K562 (cell line): Measurements from ENCODE around the gene NR2F2. TPM values are rescaled to one million over a fixed set of nuclear protein-coding genes. Genes with fewer than 3 reads are reported as not detected.

Source experiments
- CBX2 ChIP-seq: fragments of 200-600 bp; sonication (generic); IDR thresholded peaks from one replicate; pipeline ENCODE4 v1.6.1; 2012; ENCODE audit warnings: mild to moderate bottlenecking, low read length, inconsistent platforms; ENCODE audit not compliant: insufficient read depth, poor library complexity, severe bottlenecking
- CREM ChIP-seq: IDR thresholded peaks from 2 replicates; pipeline ENCODE4 v1.6.1; 2014; ENCODE audit warnings: antibody characterized with exemption, low read depth
- HMGN3 ChIP-seq: IDR thresholded peaks from 2 replicates; pipeline ENCODE4 v1.6.1; 2011; ENCODE audit warnings: borderline replicate concordance, low read depth, mild to moderate bottlenecking, mixed read lengths, low read length; ENCODE audit not compliant: insufficient read length; ENCODE audit errors: extremely low read depth
- MLLT1 ChIP-seq, 2 experiments: fragments of 450-650 bp; IDR thresholded peaks; 2 replicates each; pipeline ENCODE4 v1.6.1; 2016
- MYC ChIP-seq, 2 experiments: fragments of 250-450 bp in 1 of 2; sonication (Bioruptor Pico) in 1 of 2; IDR thresholded peaks; 2 replicates each; pipeline versions ENCODE4 v1.5.1 to v1.6.1; 2012 to 2021; ENCODE audit warnings: low read depth in 2 of 2, borderline replicate concordance in 1 of 2, improper control_type of control experiment in 1 of 2, low read length in 1 of 2, mild to moderate bottlenecking in 1 of 2, moderate library complexity in 1 of 2
- PRPF4 ChIP-seq: fragments of 200-400 bp; formaldehyde crosslinking; IDR thresholded peaks from one replicate; pipeline ENCODE4 v1.6.1; 2017; ENCODE audit warnings: low read length, low read depth, mild to moderate bottlenecking; ENCODE audit not compliant: insufficient read depth, poor library complexity, severe bottlenecking
- RBM34 ChIP-seq: fragments of 200-400 bp; formaldehyde crosslinking; IDR thresholded peaks from 2 replicates; pipeline ENCODE4 v1.6.1; 2018; ENCODE audit warnings: low read length, borderline replicate concordance; ENCODE audit not compliant: insufficient read depth
- SAFB ChIP-seq: fragments of 200-400 bp; formaldehyde crosslinking; IDR thresholded peaks from 2 replicates; pipeline ENCODE4 v1.6.1; 2017; ENCODE audit warnings: low read depth, low read length, borderline replicate concordance
- SIRT6 ChIP-seq: IDR thresholded peaks from one replicate; pipeline ENCODE4 v1.6.1; 2012; ENCODE audit warnings: low read depth, mild to moderate bottlenecking, control low read depth, inconsistent platforms, low read length, moderate library complexity
- ZBTB1 ChIP-seq: sonication (generic); formaldehyde crosslinking; IDR thresholded peaks from 2 replicates; pipeline ENCODE4 v1.8.1; 2023; ENCODE audit warnings: missing genetic modification reagents, low read depth, mild to moderate bottlenecking, borderline replicate concordance
- ZBTB17 ChIP-seq: fragments of 450-650 bp; formaldehyde crosslinking; IDR thresholded peaks from 2 replicates; pipeline ENCODE4 v1.4.0; 2020; ENCODE audit warnings: mild to moderate bottlenecking
- ZBTB40 ChIP-seq, 2 experiments: fragments of 450-650 bp in 1 of 2; sonication (generic) in 1 of 2; formaldehyde crosslinking in 1 of 2; IDR thresholded peaks; 2 replicates each; pipeline versions ENCODE4 v1.7.1 to v1.9.0; 2016 to 2022; ENCODE audit warnings: inconsistent platforms in 1 of 2, mild to moderate bottlenecking in 1 of 2, missing genetic modification reagents in 1 of 2
- ZNF143 ChIP-seq: sonication (generic); formaldehyde crosslinking; IDR thresholded peaks from 2 replicates; pipeline ENCODE4 v1.9.0; 2022; ENCODE audit warnings: mild to moderate bottlenecking, missing genetic modification reagents
- ZNF197 ChIP-seq: fragments of 200-800 bp; sonication (Bioruptor generic); IDR thresholded peaks from 2 replicates; pipeline ENCODE4 v1.6.1; 2016; ENCODE audit warnings: low read depth, missing genetic modification characterization, missing compliant biosample characterization
- ZNF224 ChIP-seq: sonication (generic); formaldehyde crosslinking; IDR thresholded peaks from 2 replicates; pipeline ENCODE4 v1.8.0; 2022; ENCODE audit warnings: mild to moderate bottlenecking, missing genetic modification reagents
- ZNF24 ChIP-seq: fragments of 450-650 bp; IDR thresholded peaks from 2 replicates; pipeline ENCODE4 v1.6.1; 2016
- polyA plus RNA-seq, 8 experiments: library from polyadenylated mRNA; depleted of rRNA in 4 of 8; stranded (reverse) in 5 of 8; unstranded in 3 of 8; fragments of >200 nt; fragmentation: Nextera tagmentation in 2 of 8; fragmentation: Illumina TruSeq in 1 of 8; extraction: Ambion mirVana in 2 of 8; extraction: Trizol in 1 of 8; gene quantifications; 2 replicates each; pipeline versions ENCODE4 v1.2.1 to v1.2.3, GENCODE V29; 2011 to 2014; ENCODE audit warnings: inconsistent platforms in 1 of 8, missing spikeins in 1 of 8
- total RNA-seq, 7 experiments: library from RNA; depleted of rRNA in 6 of 7; stranded (reverse); fragments of >200 nt in 6 of 7; fragmentation: Illumina TruSeq in 2 of 7; extraction: Trizol in 2 of 7; gene quantifications; 2 replicates each; pipeline versions ENCODE4 v1.2.1 to v1.2.3, GENCODE V29; 2011 to 2021; ENCODE audit warnings: low replicate concordance in 1 of 7

Gene NR2F2
- total and polyA plus RNA-seq, 9 of the 15 experiments (the other 6 are each of a cell fraction or from before 2014, with no cell fraction given), result 6.0 to 51.8 (median 11.1) TPM

GRCh38 chr15:96331945-96332636 lies 1.6 kb downstream of the NR2F2 start (continued):
- no peak for TF ChIP-seq ZNF143
- no peak for TF ChIP-seq ZNF224 (CRISPR knock-in tag)
- no peak for TF ChIP-seq ZNF24
- TF ChIP-seq CREM, result no peak
- peak; percentile 76 for TF ChIP-seq MYC (IDR thresholded peaks at IDR 0.05; ENCODE audit: low read depth, low read length)
- no peak; the same call in 1 of the 2 replicates for TF ChIP-seq MYC (CRISPR knock-in tag; IDR thresholded peaks at IDR 0.05; ENCODE audit: borderline replicate concordance, low read depth)
- no peak for TF ChIP-seq SIRT6
- no peak for TF ChIP-seq SAFB
- TF ChIP-seq CBX2, result no peak
- TF ChIP-seq ZNF197 (CRISPR knock-in tag), result no peak
- TF ChIP-seq MLLT1 (IDR thresholded peaks at IDR 0.05), result 0 out of 4 replicates have a peak, but pooled peaks have one; percentile 14 to 24
- TF ChIP-seq ZBTB17 (CRISPR knock-in tag), result 0 out of 2 replicates have a peak, but pooled peaks have one; percentile 20
- 0 out of 2 replicates have a peak, but pooled peaks have one; percentile 33 for TF ChIP-seq ZBTB1 (CRISPR knock-in tag)
- peak; percentile 66 for TF ChIP-seq HMGN3
- TF ChIP-seq RBM34, result no peak
- TF ChIP-seq ZBTB40 (IDR thresholded peaks at IDR 0.05), result no peak
- no peak for TF ChIP-seq ZBTB40 (CRISPR knock-in tag; IDR thresholded peaks at IDR 0.05)
- TF ChIP-seq PRPF4, result no peak
